Choroid plexus epithelial cell (primary cell): ENCODE measurements around the gene IL12RB1.
A peak's percentile ranks its signal among the peaks of the same experiment; 100 is the strongest.

ENCODE experiments used
- DNase-seq: peaks from one replicate; pipeline ENCODE4 v3.0.0-alpha.2; 2010; ENCODE audit warnings: low read depth
- H3K4me3 ChIP-seq: 2 replicates; pipeline ENCODE4 v1.5.1; 2011; ENCODE audit warnings: low read depth, mild to moderate bottlenecking, control low read depth, low read length, moderate library complexity
- CTCF ChIP-seq: conservative IDR thresholded peaks from 2 replicates; pipeline ENCODE4 v1.5.1; 2011; ENCODE audit warnings: low read depth, mild to moderate bottlenecking, control low read depth, inconsistent platforms, low read length, moderate library complexity

Gene IL12RB1

GRCh38 chr19:18119013-18119716 is 32.4 kb upstream of the IL12RB1 start:
- peak; percentile 37 for DNase-seq
- no peak for TF ChIP-seq CTCF
- no peak overlapping the region for H3K4me3 ChIP-seq

GRCh38 chr19:18118420-18119012 is 31.8 kb upstream of the IL12RB1 start:
- no peak for TF ChIP-seq CTCF
- DNase-seq, result no peak

GRCh38 chr19:18117692-18118378 is 31.1 kb upstream of the IL12RB1 start:
- DNase-seq, result peak; percentile 85
- H3K4me3 ChIP-seq, result peak overlapping the region; percentile 68
- TF ChIP-seq CTCF, result no peak

More at GRCh38 chr19:18118420-18119012, 31.8 kb upstream of the IL12RB1 start:
- H3K4me3 ChIP-seq, result peak overlapping the region; percentile 68

GRCh38 chr19:18117364-18117691 is 30.6 kb upstream of the IL12RB1 start:
- no peak for DNase-seq
- H3K4me3 ChIP-seq, result peak overlapping the region; percentile 44
- TF ChIP-seq CTCF, result no peak

- H3K4me3 ChIP-seq, result no peak overlapping the region
- TF ChIP-seq CTCF, result no peak
- no peak for DNase-seq
Measured at GRCh38 chr19:18114483-18114882, 27.7 kb upstream of the IL12RB1 start.

GRCh38 chr19:18113827-18114226 is 27.1 kb upstream of the IL12RB1 start:
- TF ChIP-seq CTCF, result no peak
- no peak overlapping the region for H3K4me3 ChIP-seq
- no peak for DNase-seq
